Measurements from ENCODE around the gene PCTP.

The PCTP gene

DNA sequence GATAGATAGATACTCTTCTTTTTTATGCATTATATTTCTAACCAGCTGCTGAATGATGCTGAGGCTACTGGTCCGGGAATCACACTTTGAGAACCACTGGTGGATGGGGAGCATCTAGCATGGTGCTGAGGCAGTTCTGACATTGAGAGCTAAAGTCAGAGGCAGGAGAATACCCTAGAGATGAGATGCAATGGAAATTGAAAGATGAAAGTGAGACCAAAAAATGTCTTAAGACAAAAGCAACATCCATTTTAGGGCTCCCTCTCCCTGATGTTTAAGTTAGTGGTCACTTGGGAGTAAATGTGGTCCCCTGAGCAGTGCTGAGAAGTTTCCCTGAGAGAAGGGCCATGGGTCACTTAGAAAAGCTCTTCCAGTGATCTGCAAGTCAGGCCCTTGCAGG lies 6.8 kb downstream of the PCTP start:
- no peak for DNase-seq

DNA sequence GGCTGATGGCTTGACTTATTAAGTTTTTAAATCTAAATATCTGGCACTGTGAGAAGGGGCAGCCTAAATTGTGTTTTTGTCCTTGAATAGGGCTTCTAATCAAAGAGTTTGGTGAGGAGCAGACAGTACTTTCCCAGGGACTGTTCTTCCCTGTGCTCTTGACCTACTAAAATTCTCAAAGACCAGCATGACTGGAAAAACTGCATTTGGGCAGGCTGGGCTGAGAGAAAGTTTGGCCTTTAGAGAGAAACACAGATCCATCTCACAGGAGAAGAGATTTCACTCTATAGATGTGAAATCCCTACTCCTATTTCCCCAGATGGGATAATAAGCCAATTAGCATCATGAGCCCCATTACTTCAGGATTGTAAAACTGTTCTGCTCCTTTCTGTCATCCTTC lies 7.3 kb downstream of the PCTP start:
- no peak for DNase-seq

GRCh38 chr17:55760643-55761355 lies 9.9 kb downstream of the PCTP start:
- no peak for DNase-seq

DNA sequence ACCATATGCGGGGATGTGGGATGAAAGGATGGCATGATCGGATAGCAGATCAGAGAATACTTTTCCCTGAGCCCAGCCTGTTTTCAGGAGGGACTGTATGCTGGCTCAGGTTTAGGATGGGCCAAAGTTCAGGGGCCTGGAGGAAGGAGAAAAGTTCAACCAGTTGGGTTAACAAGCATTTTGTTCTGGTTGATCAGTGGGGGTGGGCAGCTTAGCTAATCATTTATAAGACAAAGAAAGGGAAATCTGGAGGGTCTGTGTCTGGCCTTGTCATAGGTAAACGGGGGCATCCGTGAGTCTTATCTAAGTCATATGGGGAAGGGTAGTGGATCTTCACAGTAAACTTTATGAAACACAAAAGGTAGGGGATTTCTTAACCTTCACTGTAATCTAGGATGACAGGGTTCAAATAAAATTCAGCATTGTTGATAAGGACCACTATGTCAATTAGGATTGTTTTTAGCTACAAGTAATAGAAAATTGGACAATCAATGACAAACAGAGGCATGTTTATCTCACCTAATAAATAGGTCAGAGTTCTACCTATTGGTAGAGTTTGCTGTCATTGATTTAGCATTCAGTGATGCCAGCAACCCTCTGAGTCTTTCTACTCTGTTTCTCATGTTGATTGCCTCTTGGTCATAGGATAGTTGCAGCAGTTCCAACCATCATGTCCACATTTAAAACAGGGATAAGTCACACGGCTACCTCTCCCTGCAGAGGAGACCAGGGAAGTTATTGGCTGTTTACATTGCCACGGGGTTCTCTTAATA lies 11.4 kb downstream of the PCTP start:
- DNase-seq, result no peak

GRCh38 chr17:55763856-55764255 lies 13.0 kb downstream of the PCTP start:
- DNase-seq, result no peak

DNA sequence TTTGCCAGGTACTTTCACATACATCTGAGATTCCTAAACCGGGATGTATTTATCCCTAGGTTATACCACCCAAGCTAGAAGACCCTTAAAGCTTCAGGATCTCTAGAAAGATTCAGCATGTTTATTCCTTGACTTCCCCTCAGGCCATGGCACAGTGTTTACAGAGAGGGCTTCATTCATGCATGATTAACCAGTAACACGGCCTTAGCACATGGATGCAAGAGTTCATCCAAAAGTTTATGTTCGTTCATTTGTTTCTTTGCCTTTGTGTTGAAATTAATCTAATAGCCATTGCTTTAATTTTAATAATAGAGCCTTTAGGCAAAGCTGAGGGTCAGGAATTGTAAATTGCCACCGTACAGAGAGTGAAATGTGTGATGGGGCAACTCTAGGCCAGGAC lies 13.8 kb downstream of the PCTP start:
- DNase-seq, result no peak

GRCh38 chr17:55765472-55765871 lies 14.6 kb downstream of the PCTP start:
- DNase-seq, result no peak

DNA sequence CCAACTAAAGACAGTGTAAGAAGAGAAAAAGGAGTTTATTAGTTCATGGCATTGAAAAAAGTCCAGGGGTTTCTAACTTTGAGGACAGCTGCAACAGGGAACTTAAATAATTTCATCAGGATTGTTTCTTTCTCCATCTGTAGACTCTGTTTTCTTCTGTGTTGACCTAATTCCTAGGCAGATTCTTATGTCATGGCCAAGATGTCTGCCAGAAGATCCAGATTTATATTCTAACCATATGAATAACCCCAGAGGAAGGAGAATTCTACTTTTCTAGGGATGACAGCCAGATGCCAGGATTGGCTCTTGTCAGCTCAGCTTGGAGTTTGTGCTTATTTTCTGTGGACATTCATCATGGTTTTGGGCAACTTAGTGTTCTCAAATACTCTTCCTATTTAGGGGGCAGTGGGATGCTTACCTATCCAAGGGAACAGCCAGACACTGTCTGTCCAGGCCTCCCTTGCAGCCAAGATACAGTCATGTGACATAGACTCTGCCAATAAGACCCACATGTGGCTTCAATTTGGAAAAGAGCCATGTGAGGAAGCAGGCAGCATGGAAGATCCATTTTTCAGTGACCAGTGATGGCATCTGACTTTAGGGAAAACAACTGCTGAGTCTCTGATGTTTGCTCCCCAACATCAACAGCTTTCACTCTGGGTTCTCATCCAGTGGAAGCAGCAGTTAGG lies 18.2 kb downstream of the PCTP start:
- DNase-seq, result no peak

DNA sequence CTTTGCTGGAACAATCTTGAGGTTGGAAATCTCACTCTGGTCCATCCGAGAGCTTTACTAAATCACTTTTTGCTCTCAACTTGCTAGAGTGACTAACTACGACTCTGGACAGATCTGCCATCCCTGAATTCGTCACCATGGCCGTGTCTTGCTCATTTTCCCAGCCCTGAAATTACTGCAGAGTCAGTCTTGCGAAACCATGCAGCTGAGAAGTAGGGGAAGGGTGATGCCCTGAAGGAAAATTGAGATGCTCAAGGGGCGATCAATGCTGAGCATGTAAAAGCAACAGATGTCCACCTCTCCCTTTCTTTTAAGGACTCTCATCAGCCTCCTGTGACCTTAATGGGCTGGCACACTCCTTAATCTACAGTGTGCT lies 18.8 kb downstream of the PCTP start:
- no peak for DNase-seq

DNA sequence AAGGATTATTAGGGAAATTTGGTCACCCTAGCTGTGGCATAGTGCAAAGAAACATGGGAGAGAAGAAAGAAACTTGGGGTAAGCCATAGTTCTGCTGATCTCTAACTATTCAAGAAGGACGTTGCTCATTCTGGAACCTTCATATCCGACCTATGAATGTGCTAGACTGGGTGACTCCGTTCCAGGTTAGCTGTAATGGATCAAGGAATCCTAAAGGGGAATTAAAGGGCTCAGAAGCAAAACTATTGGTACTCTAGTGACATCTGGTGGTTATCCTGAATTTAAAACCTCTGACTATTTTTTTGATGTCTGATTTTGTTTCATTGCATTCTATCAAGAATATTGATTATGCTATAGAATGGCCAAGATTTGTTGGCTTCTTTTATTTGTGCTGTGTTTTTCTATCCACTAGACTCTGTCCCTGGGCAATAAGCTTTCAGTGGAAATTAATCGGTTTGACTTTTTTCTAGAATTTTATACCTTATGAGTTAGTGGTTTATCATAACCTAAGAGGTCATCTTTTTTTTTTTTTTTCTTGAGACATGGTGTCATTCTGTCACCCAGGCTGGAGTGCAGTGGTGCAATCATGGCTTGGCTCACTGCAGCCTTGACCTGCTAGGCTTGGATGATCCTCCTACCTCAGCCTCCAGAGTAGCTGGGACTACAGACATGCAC lies 19.5 kb downstream of the PCTP start:
- no peak for DNase-seq

DNA sequence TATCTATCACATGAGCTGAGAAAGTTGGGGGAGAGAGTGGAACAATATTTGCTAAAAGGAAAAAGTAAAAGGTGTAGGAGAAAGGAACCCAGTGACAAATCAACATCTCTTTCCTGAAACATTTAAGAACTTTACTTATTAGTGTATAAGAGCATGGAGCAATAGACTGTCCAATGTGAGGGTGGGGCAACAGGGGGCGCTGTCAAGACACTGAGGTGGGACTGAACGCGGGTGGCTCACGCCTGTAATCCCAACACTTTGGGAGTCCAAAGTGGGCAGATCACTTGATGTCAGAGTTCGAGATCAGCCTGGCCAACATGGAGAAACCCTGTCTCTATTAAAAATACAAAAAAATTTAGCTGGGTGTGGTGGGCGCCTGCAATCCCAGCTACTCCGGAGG lies 21.2 kb downstream of the PCTP start:
- DNase-seq, result no peak

DNA sequence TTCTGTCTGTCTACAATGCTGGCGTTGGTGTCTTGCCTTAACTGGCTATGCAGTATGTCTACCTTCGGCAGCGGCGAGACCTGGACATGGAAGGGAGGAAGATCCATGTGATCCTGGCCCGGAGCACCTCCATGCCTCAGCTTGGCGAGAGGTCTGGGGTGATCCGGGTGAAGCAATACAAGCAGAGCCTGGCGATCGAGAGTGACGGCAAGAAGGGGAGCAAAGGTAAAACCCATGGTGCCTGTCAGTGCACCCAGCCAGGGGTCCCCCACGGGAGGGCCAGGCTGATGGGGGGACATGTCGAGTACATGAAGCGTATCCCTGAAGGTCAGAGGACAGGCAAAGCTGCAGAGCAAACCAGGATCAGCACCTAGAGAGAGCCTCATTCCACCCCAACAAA lies 22.8 kb downstream of the PCTP start:
- DNase-seq, result no peak

DNA sequence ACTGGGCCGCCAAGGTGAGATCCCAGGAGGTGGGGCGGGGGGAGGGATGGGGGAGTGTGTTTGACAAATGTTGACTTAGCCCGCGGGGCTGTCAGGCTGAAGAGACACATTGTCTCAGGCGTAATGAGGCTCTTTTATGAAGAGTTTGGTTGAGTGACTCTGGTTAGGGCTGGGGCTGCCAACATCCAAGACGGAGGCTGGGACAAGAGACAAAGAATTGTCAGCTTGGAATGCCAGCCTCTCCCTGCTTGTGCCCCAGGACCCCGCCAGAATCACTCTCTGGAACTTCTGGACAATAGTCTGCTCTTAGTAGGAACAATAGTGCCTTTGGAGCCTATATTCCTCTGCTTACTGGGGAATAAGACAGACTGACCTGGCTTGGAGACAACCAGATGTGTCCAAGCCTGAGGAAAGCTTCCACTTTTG lies 24.0 kb downstream of the PCTP start:
- peak in 4 of 14 donors; percentile 9 to 48 (median 13) for DNase-seq

- no peak for DNase-seq
These were observed 25.4 kb downstream of the PCTP start for GRCh38 chr17:55776271-55776670.

DNA sequence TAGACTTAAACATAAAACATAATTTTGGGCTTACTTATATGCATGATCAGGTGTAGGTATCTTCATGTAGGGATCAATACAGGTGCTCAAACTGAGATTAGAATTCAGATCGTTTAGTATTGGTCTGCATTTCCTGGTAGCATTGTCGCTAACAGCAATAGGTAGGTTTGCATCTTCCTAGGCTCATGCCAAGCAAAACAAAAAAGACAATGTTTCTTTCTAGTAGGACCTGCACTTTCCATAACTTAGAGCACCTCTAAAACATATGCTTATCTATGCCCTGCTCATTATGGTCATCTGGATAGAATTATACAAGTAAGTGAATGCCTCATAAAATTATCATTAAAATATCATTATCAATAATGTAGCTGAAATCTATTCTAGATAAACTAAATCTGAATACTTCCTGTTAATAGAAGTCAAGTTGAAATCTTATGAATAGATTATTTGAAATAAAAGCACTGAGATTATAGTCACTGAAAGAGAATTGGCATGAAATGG lies 26.7 kb downstream of the PCTP start:
- no peak for DNase-seq

DNA sequence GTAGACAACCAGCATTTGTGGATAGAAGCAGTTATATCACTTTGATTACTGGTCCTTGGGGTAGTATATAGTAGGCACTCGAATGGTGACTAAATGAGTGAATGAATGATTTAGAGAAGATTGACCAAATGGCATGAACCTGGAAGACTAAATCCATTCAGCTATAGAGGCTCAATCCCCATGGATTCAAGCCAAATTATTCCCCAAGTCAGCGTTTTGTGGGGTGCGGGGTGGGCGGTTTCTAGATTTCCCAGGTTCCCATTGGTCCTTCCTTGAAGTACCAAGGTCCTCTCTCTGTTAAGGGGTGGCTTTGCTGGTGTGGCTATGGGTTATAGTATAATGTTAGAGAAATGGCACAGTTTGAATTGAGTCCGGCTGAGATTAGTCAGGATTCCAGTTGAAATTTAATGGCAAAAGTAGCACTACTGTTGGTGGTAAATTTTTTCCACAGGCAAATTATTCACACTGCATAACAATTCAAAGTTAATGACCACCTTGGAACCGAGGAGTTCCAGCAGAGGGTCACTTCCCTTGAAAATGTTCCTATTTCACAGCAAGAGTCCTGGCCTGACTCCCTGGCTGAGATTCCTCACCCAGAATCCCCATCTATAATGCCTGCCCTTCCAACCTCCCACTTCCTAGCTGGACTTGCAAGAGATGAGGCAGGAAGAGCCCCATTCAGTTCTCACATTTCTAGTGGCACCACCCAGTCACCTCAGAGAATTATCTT lies 27.7 kb downstream of the PCTP start:
- no peak for DNase-seq

DNA sequence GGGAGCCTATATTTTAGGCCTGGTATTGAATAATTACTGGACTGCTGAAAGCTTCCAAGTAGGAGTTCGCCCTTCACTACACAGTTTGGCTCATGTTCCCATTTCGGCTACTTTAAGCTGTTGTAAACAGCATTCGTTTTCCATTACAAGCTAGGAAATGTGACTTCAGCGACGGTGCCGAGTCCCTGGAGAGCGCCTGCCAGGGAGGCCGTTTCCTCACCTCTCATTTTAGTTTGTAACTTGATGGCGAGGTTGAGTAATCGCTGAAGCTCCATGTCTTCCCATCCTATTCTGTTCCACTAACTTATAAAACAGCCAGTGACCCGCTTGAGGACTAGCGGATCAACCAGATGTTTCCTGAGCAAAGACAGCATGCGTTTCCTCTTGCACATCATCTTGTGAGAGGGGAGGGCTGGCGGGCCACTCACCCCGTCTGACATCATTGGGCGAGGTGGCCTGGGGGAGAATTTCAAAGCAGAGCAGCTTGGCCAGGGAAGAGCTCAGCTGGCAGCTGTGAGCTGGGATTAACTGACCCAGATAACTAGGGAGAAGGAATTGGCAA lies 32.9 kb downstream of the PCTP start:
- DNase-seq, result peak in 1 of 14 donors; percentile 4

DNA sequence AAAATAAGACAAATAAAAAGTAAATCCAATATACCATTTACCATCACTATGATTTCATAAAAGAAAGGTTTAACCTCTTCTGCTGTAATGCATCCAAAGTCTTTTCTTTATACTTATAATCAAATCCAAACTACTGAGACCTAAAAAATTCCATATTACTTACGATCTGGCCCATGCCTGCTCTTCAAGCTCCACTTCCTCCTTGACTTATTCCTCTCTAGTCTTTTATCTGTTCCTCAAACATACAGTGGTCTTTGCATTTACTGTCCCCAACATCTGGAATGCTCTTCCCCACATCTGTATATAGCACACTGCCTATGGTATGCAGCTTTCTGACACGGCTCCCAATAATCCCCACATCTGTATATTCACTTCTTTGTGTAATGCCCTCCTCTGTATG lies 33.8 kb downstream of the PCTP start:
- DNase-seq, result no peak

DNA sequence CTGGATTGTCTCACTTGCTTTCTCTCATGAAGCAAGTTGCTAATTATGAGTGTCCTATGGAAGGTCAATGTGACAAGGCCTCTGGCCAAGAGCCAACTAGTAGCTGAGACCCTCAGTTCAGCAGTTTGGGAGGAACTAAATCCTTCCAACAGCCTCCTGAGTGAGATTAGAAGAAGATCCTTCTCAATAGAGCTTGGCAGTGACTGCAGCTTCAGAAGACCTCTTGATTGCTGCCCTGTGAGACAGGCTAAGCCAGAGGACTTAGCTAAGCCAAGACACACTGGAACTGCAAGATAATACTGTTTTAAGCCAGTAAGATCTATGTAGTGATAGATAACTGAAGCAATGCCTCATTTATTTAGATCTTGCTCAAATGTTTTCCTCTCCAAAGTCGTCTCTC lies 34.3 kb downstream of the PCTP start:
- DNase-seq, result no peak

DNA sequence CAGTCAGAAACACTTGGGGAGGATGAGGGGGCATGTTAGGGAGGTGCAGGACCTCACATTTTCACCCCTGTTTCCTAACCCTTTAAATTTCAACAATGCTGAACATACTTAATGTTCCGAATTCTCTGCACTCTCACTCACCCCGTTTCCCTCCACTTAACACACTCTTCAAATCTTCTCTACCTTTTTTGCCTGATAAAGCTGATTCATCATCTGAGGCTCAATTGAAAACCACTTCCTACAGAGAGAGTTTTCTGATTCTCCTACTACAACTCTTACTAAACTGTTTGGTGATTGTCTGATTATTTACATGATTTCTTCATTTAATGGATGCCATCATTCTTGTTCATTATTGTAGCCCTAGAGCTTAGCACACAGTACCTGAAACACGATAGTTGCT lies 42.4 kb downstream of the PCTP start:
- no peak for DNase-seq

- no peak for DNase-seq
These were observed 44.1 kb downstream of the PCTP start for GRCh38 chr17:55794725-55795482.

All from C1 segment of cervical spinal cord (tissue), 14 donors.